Keratinocyte (primary cell): ENCODE measurements around the gene NUFIP2. TPM values are rescaled to one million over a fixed set of nuclear protein-coding genes. Genes with fewer than 3 reads are reported as not detected.

Experiments used
- DNase-seq: peaks from one replicate; pipeline ENCODE4 v3.0.0-alpha.2; 2011; ENCODE audit warnings: low read depth, missing footprints, low spot score
- FAIRE-seq: peaks from 2 replicates; lab custom pipeline; 2011; peaks lifted over from hg19 to GRCh38; lab: Jason Lieb, UNC
- H2AFZ ChIP-seq: 2 replicates; pipeline ENCODE4 v1.6.0; 2012; ENCODE audit warnings: low read length, control low read depth, inconsistent platforms; ENCODE audit not compliant: control insufficient read depth
- H3K27ac ChIP-seq: 2 replicates; pipeline ENCODE4 v1.5.1; 2011; ENCODE audit warnings: low read length; ENCODE audit not compliant: control insufficient read depth, insufficient read depth
- H3K27me3 ChIP-seq: 3 replicates; pipeline ENCODE4 v1.6.0; 2011; ENCODE audit warnings: low read length; ENCODE audit not compliant: control insufficient read depth, insufficient read depth; ENCODE audit errors: extremely low read depth
- H3K36me3 ChIP-seq, 2 experiments: 2 replicates in 1 of 2; 3 replicates in 1 of 2; pipeline ENCODE4 v1.5.1; 2011; ENCODE audit warnings: low read length in 2 of 2, mild to moderate bottlenecking in 1 of 2; ENCODE audit not compliant: control insufficient read depth in 2 of 2, insufficient read depth in 2 of 2; ENCODE audit errors: extremely low read depth in 1 of 2
- H3K4me1 ChIP-seq: 3 replicates; pipeline ENCODE4 v1.5.1; 2011; ENCODE audit warnings: low read length; ENCODE audit not compliant: control insufficient read depth, insufficient read depth; ENCODE audit errors: extremely low read depth
- H3K4me2 ChIP-seq: 3 replicates; pipeline ENCODE4 v1.6.0; 2011; ENCODE audit warnings: low read depth, low read length; ENCODE audit not compliant: control insufficient read depth, insufficient read depth; ENCODE audit errors: extremely low read depth
- H3K4me3 ChIP-seq, 3 experiments: fragments of 200-600 bp in 1 of 3; sonication (generic) in 1 of 3; 2 replicates in 2 of 3; 3 replicates in 1 of 3; pipeline ENCODE4 v1.5.1; 2011 to 2016; ENCODE audit warnings: low read length in 3 of 3, mild to moderate bottlenecking in 3 of 3, control low read depth in 2 of 3, inconsistent platforms in 1 of 3, low read depth in 1 of 3, mixed read lengths in 1 of 3, mixed run types in 1 of 3, moderate library complexity in 1 of 3; ENCODE audit not compliant: control insufficient read depth in 2 of 3, insufficient read depth in 2 of 3; ENCODE audit errors: extremely low read depth in 1 of 3
- H3K79me2 ChIP-seq: 2 replicates; pipeline ENCODE4 v1.6.0; 2012; ENCODE audit warnings: low read length; ENCODE audit not compliant: control insufficient read depth, insufficient read depth
- H3K9ac ChIP-seq: 3 replicates; pipeline ENCODE4 v1.6.0; 2011; ENCODE audit warnings: low read length; ENCODE audit not compliant: control insufficient read depth, insufficient read depth; ENCODE audit errors: extremely low read depth
- H3K9me1 ChIP-seq: 3 replicates; pipeline ENCODE4 v1.6.0; 2011; ENCODE audit warnings: low read length; ENCODE audit not compliant: control insufficient read depth, insufficient read depth; ENCODE audit errors: extremely low read depth
- H3K9me3 ChIP-seq: 2 replicates; pipeline ENCODE4 v1.5.1; 2012; ENCODE audit warnings: low read depth, low read length; ENCODE audit not compliant: control insufficient read depth
- H4K20me1 ChIP-seq: 3 replicates; pipeline ENCODE4 v1.6.0; 2011; ENCODE audit warnings: low read length; ENCODE audit not compliant: control insufficient read depth, insufficient read depth; ENCODE audit errors: extremely low read depth
- EZH2 ChIP-seq: IDR thresholded peaks from one replicate; pipeline ENCODE4 v1.6.1; 2012; ENCODE audit warnings: inconsistent platforms, mild to moderate bottlenecking, low read length, moderate library complexity
- dilution Hi-C: fragments of 300-500 bp; cut with MboI; formaldehyde crosslinking; loops from one replicate; pipeline ENCODE4 v1.7.0; 2020; ENCODE audit warnings: low sequenced_read_pairs; ENCODE audit not compliant: extremely low pct_ligation_motif_present
- polyA plus RNA-seq, 5 experiments: library from polyadenylated mRNA; depleted of rRNA in 3 of 5; stranded (reverse) in 3 of 5; stranded (forward) in 1 of 5; unstranded in 1 of 5; fragments of >200 nt; gene quantifications; 1 replicate in 1 of 5; 2 replicates in 3 of 5; 3 replicates in 1 of 5; pipeline versions ENCODE4 v1.2.1 to v1.2.3, GENCODE V29; 2011 to 2012; ENCODE audit warnings: missing spikeins in 2 of 5, low read depth in 1 of 5, low replicate concordance in 1 of 5
- TF ChIP-seq, protein P1 (sequence below), 3 experiments: IDR thresholded peaks in 1 of 3; conservative IDR thresholded peaks in 1 of 3; optimal IDR thresholded peaks in 1 of 3; 2 replicates in 2 of 3; 3 replicates in 1 of 3; pipeline versions ENCODE3 to v1.5.1; 2011; ENCODE audit warnings: low read length in 3 of 3, mild to moderate bottlenecking in 3 of 3, moderate library complexity in 2 of 3, control low read depth in 1 of 3, inconsistent platforms in 1 of 3; ENCODE audit not compliant: insufficient read depth in 2 of 3; ENCODE audit errors: extremely low read depth in 1 of 3

Gene NUFIP2
- polyA plus RNA-seq, 1 donor (not counting 4 experiments of a cell fraction or from before 2014, with no cell fraction given), result 22.0 TPM

DNA sequence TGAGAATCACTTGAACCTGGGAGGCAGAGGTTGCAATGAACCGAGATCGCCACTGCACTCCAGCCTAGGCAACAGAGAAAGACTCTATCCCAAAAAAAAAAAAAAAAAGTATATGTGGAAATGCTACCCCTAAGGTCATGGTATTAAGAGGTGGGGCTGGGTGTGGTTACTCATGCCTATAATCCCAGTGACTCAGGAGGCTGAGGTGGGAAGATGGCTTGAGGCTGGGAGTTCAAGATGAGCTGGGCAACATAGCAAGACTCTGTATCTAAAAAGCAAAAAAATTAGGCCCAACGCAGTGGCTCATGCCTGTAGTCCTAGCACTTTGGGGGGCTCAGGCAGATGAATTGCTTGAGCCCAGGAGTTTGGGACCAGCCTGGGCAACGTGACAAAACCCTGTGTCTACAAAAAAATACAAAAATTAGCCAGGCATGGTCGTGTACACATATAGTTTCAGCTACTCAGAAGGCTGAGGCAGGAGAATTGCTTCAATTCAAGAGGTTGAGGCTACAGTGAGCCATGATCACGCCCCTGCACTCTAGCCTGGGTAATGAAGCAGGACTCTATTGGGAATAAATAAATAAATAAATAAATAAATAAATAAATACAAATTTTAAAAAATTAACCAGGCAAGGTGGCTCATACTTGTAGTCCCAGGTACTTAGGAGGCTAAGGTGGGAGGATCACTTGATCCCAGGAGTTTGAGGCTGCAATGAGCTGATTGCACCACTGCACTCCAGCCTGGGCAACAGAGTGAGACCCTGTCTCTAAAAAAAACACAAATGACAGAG lies 32.3 kb upstream of the NUFIP2 start:
- Histone ChIP-seq H3K36me3 (no peaks in the 10 kb centered on the region), H3K27ac (no peak overlapping the region), H3K9me1 (no peaks in the 10 kb centered on the region), H3K27me3 (no peaks in the 10 kb centered on the region), H3K9ac (no peak overlapping the region), H3K4me2 (no peak overlapping the region), H4K20me1 (no peaks in the 10 kb centered on the region), H3K4me1 (no peaks in the 10 kb centered on the region), H3K9me3 (no peaks in the 10 kb centered on the region), H2AFZ (no peak overlapping the region), H3K79me2 (no peaks in the 10 kb centered on the region), H3K4me3 (no peak overlapping the region)
- dilution Hi-C loops, result no loop called here
- DNase-seq, result no peak
- FAIRE-seq, result no peak
- TF ChIP-seq, protein P1, sequence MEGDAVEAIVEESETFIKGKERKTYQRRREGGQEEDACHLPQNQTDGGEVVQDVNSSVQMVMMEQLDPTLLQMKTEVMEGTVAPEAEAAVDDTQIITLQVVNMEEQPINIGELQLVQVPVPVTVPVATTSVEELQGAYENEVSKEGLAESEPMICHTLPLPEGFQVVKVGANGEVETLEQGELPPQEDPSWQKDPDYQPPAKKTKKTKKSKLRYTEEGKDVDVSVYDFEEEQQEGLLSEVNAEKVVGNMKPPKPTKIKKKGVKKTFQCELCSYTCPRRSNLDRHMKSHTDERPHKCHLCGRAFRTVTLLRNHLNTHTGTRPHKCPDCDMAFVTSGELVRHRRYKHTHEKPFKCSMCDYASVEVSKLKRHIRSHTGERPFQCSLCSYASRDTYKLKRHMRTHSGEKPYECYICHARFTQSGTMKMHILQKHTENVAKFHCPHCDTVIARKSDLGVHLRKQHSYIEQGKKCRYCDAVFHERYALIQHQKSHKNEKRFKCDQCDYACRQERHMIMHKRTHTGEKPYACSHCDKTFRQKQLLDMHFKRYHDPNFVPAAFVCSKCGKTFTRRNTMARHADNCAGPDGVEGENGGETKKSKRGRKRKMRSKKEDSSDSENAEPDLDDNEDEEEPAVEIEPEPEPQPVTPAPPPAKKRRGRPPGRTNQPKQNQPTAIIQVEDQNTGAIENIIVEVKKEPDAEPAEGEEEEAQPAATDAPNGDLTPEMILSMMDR (optimal IDR thresholded peaks at IDR 0.05 in 1 of 3, IDR thresholded peaks at IDR 0.05 in 1 of 3, conservative IDR thresholded peaks at IDR 0.05 in 1 of 3; ENCODE audit: extremely low read depth in 1 of 3, insufficient read depth in 2 of 3, low read length in 3 of 3), result no peak
- TF ChIP-seq EZH2, result no peak

DNA sequence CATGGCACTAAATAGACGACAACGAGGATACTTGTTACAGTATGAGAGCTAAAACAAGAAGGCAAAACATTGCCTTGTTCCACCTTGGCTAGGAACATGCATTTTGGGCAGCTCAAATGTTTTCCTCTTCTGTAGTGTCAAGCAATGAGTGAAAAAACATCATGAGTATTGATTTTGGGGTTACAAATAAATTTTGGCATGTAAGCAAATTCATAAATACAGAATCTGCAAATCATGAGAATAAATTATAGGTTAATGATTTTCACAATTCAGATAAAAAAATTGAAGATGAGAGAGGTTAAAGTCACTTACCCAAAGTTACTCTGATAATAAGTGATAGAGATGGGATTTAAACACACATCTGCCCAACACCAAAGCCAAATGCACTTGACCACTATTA lies 28.4 kb upstream of the NUFIP2 start:
- TF ChIP-seq, protein P1 (optimal IDR thresholded peaks at IDR 0.05 in 1 of 3, IDR thresholded peaks at IDR 0.05 in 1 of 3, conservative IDR thresholded peaks at IDR 0.05 in 1 of 3; ENCODE audit: extremely low read depth in 1 of 3, insufficient read depth in 2 of 3, low read length in 3 of 3), result no peak
- no peak for TF ChIP-seq EZH2
- H3K4me2 ChIP-seq, result no peak overlapping the region
- H3K9ac ChIP-seq, result no peak overlapping the region
- H3K9me1 ChIP-seq, result no peaks in the 10 kb centered on the region
- dilution Hi-C loops, result no loop called here
- H2AFZ ChIP-seq, result no peak overlapping the region
- H3K27me3 ChIP-seq, result no peaks in the 10 kb centered on the region
- H4K20me1 ChIP-seq, result no peaks in the 10 kb centered on the region
- DNase-seq (no peak), FAIRE-seq (no peak)
- no peaks in the 10 kb centered on the region for H3K36me3 ChIP-seq
- no peaks in the 10 kb centered on the region for H3K9me3 ChIP-seq
- H3K79me2 ChIP-seq, result no peaks in the 10 kb centered on the region
- no peak overlapping the region for H3K27ac ChIP-seq
- H3K4me3 ChIP-seq, result no peak overlapping the region
- no peaks in the 10 kb centered on the region for H3K4me1 ChIP-seq
